K562 (cell line): ENCODE results near the gene TFRC. TPM values are rescaled to one million over a fixed set of nuclear protein-coding genes. Genes with fewer than 3 reads are reported as not detected.

Experiments used
- ATAC-seq: fragments of 200-7000 bp; cut with Tn5 transposase; 3 replicates; pipeline ENCODE4 v1.9.1; 2020; ENCODE audit warnings: moderate library complexity
- BruUV-seq: library from RNA; stranded (reverse); fragments of 400-500 nt; replicated peaks from 2 replicates; lab custom pipeline; 2021; lab: Mats Ljungman, UMichigan
- CTCF ChIA-PET: fragments of 300-600 bp; formaldehyde crosslinking; extraction: SDS; loops from one replicate; lab custom pipeline; 2021; ENCODE audit warnings: low intra/inter-chr PET ratio; lab: Yijun Ruan, JAX
- POLR2A ChIA-PET: fragments of 300-600, 350-650 bp; sonication (Branson Sonifier 250); formaldehyde crosslinking; extraction: SDS; loops from one replicate; lab custom pipeline; 2021; ENCODE audit warnings: antibody characterized with exemption, inconsistent platforms; lab: Yijun Ruan, JAX
- DNase-seq, 4 experiments: peaks; one replicate each; pipeline versions ENCODE4 v3.0.0 to v3.0.0-alpha.2; 2011 to 2018; ENCODE audit warnings: low spot score in 3 of 4, mixed read lengths in 3 of 4; ENCODE audit errors: extremely low read depth in 1 of 4
- FAIRE-seq: peaks from 2 replicates; lab custom pipeline; 2011; peaks lifted over from hg19 to GRCh38; lab: Jason Lieb, UNC
- H2AFZ ChIP-seq: 2 replicates; pipeline ENCODE4 v1.6.0; 2011; ENCODE audit warnings: low read depth, low read length, control low read depth, inconsistent platforms
- H3K27ac ChIP-seq: fragments of 200-600 bp; 3 replicates; pipeline ENCODE4 v1.8.0; 2011; ENCODE audit warnings: low read depth, mild to moderate bottlenecking, control low read depth, inconsistent platforms, low read length, moderate library complexity, mixed read lengths; ENCODE audit errors: extremely low read depth
- H3K27me3 ChIP-seq, 2 experiments: fragments of 300-600 bp in 1 of 2; 2 replicates in 1 of 2; 3 replicates in 1 of 2; pipeline versions ENCODE4 v1.6.0 to v1.8.0; 2011; ENCODE audit warnings: inconsistent platforms in 2 of 2, low read length in 2 of 2, mild to moderate bottlenecking in 1 of 2, mixed read lengths in 1 of 2, moderate library complexity in 1 of 2; ENCODE audit not compliant: control insufficient read depth in 2 of 2, insufficient read depth in 2 of 2
- H3K36me3 ChIP-seq: fragments of 300-600 bp; 3 replicates; pipeline ENCODE4 v1.8.0; 2011; ENCODE audit warnings: mild to moderate bottlenecking, low read length, inconsistent platforms; ENCODE audit not compliant: control insufficient read depth, insufficient read depth
- H3K4me1 ChIP-seq, 2 experiments: fragments of 200-600 bp in 1 of 2; replicated peaks in 1 of 2; 2 replicates in 1 of 2; 3 replicates in 1 of 2; pipeline versions ENCODE4 v1.5.1 to v1.8.0; 2011; ENCODE audit warnings: inconsistent platforms in 2 of 2, low read length in 2 of 2, mild to moderate bottlenecking in 1 of 2, mixed read lengths in 1 of 2, moderate library complexity in 1 of 2; ENCODE audit not compliant: control insufficient read depth in 2 of 2, insufficient read depth in 2 of 2
- H3K4me2 ChIP-seq: 2 replicates; pipeline ENCODE4 v1.6.1; 2011; ENCODE audit warnings: low read length, control low read depth, inconsistent platforms, mixed read lengths; ENCODE audit not compliant: insufficient read depth
- H3K4me3 ChIP-seq: fragments of 200-600 bp; sonication (generic), shearing (Covaris generic); 2 replicates; pipeline ENCODE4 v1.5.1; 2016; ENCODE audit warnings: control low read depth, inconsistent platforms
- H3K79me2 ChIP-seq: fragments of 200-600 bp; 3 replicates; pipeline ENCODE4 v1.8.0; 2011; ENCODE audit warnings: low read length, inconsistent platforms; ENCODE audit not compliant: control insufficient read depth, insufficient read depth
- H3K9ac ChIP-seq, 2 experiments: 2 replicates each; pipeline versions ENCODE4 v1.6.0 to v1.6.1; 2011; ENCODE audit warnings: low read depth in 2 of 2, low read length in 2 of 2, control low read depth in 1 of 2, inconsistent platforms in 1 of 2, mild to moderate bottlenecking in 1 of 2, mixed read lengths in 1 of 2; ENCODE audit not compliant: insufficient read depth in 1 of 2
- H3K9me1 ChIP-seq: one replicate; pipeline ENCODE4 v1.6.0; 2011; ENCODE audit warnings: inconsistent platforms, mild to moderate bottlenecking, low read length, moderate library complexity; ENCODE audit not compliant: control insufficient read depth, insufficient read depth
- H3K9me3 ChIP-seq: replicated peaks from 2 replicates; pipeline ENCODE4 v1.5.1; 2011; ENCODE audit warnings: low read depth, low read length, inconsistent platforms; ENCODE audit not compliant: control insufficient read depth, insufficient read depth
- H4K20me1 ChIP-seq: replicated peaks from 2 replicates; pipeline ENCODE4 v1.6.1; 2011; ENCODE audit warnings: low read length, inconsistent platforms, mixed read lengths; ENCODE audit not compliant: control insufficient read depth, insufficient read depth
- BACH1 ChIP-seq: fragments of 200-800 bp; sonication (Bioruptor generic); IDR thresholded peaks from 2 replicates; pipeline ENCODE4 v1.6.1; 2016; ENCODE audit warnings: missing genetic modification characterization, missing compliant biosample characterization
- CBX5 ChIP-seq: IDR thresholded peaks from 2 replicates; pipeline ENCODE4 v1.6.1; 2014; ENCODE audit warnings: low read depth, borderline replicate concordance
- CHCHD3 ChIP-seq: fragments of 250-450 bp; sonication (Bioruptor Pico); IDR thresholded peaks from 2 replicates; pipeline ENCODE4 v2.1.2; 2022; ENCODE audit warnings: mild to moderate bottlenecking
- ETV6 ChIP-seq, 3 experiments: fragments of 150-350 bp in 1 of 3; sonication (generic) in 1 of 3; formaldehyde crosslinking in 1 of 3; IDR thresholded peaks; 2 replicates each; pipeline versions ENCODE4 v1.6.1 to v1.8.0; 2014 to 2022; ENCODE audit warnings: borderline replicate concordance in 2 of 3, low read depth in 2 of 3, antibody characterized with exemption in 1 of 3, low read length in 1 of 3, mild to moderate bottlenecking in 1 of 3, missing genetic modification reagents in 1 of 3
- FOXP1 ChIP-seq: sonication (generic); formaldehyde crosslinking; IDR thresholded peaks from 2 replicates; pipeline ENCODE4 v1.8.0; 2022; ENCODE audit warnings: mild to moderate bottlenecking, missing genetic modification reagents
- HNRNPL ChIP-seq: fragments of 200-400 bp; formaldehyde crosslinking; IDR thresholded peaks from 2 replicates; pipeline ENCODE4 v1.6.1; 2017; ENCODE audit warnings: low read depth, mild to moderate bottlenecking, low read length
- JUN ChIP-seq, 2 experiments: sonication (generic) in 1 of 2; formaldehyde crosslinking in 1 of 2; IDR thresholded peaks; 2 replicates each; pipeline versions ENCODE4 v1.6.1 to v1.8.0; 2012 to 2022; ENCODE audit warnings: borderline replicate concordance in 2 of 2, mild to moderate bottlenecking in 2 of 2, improper control_type of control experiment in 1 of 2, low read depth in 1 of 2, low read length in 1 of 2, missing genetic modification reagents in 1 of 2
- NCOA2 ChIP-seq, 2 experiments: fragments of 450-650 bp; IDR thresholded peaks; 2 replicates each; pipeline ENCODE4 v1.6.1; 2018; ENCODE audit warnings: mild to moderate bottlenecking in 2 of 2, moderate library complexity in 1 of 2; ENCODE audit not compliant: partially characterized antibody in 2 of 2
- NEUROD1 ChIP-seq: fragments of 150-350 bp; IDR thresholded peaks from 2 replicates; pipeline ENCODE4 v1.6.1; 2014; ENCODE audit warnings: borderline replicate concordance, low read length, low read depth; ENCODE audit not compliant: partially characterized antibody
- NUFIP1 ChIP-seq: fragments of 450-650 bp; IDR thresholded peaks from 2 replicates; pipeline ENCODE4 v1.6.1; 2018; ENCODE audit not compliant: partially characterized antibody
- SMARCB1 ChIP-seq: IDR thresholded peaks from 2 replicates; pipeline ENCODE4 v1.6.1; 2011; ENCODE audit warnings: improper control_type of control experiment, low read depth; ENCODE audit not compliant: insufficient read length
- ZNF12 ChIP-seq: sonication (generic); formaldehyde crosslinking; IDR thresholded peaks from 2 replicates; pipeline ENCODE4 v1.4.0; 2020; ENCODE audit warnings: mild to moderate bottlenecking, missing genetic modification reagents
- ZNF551 ChIP-seq: fragments of 250-450 bp; sonication (Bioruptor Pico); IDR thresholded peaks from 2 replicates; pipeline ENCODE4 v1.5.0; 2021; ENCODE audit warnings: mild to moderate bottlenecking, moderate library complexity
- ZNF584 ChIP-seq: fragments of 200-800 bp; sonication (Bioruptor generic); IDR thresholded peaks from 2 replicates; pipeline ENCODE4 v1.6.1; 2016; ENCODE audit warnings: low read depth, mild to moderate bottlenecking, missing genetic modification characterization, missing compliant biosample characterization
- ZNF76 ChIP-seq: fragments of 250-450 bp; sonication (Bioruptor Pico); IDR thresholded peaks from 2 replicates; pipeline ENCODE4 v1.4.0; 2020; ENCODE audit warnings: mild to moderate bottlenecking, moderate library complexity, borderline replicate concordance
- WGBS: fragments of 100-300 bp; shearing (Covaris generic); methylation state at CpG from one replicate; pipeline ENCODE4 v1.1.6; 2016; ENCODE audit warnings: low coverage, mixed read lengths; ENCODE audit not compliant: insufficient coverage; ENCODE audit errors: missing lambda C conversion rate; 5-methylcytosine and 5-hydroxymethylcytosine counted together
- in situ Hi-C: fragments of 300-500 bp; cut with MboI; formaldehyde crosslinking; loops from 4 replicates; pipeline ENCODE4 v1.15.0; 2018; ENCODE audit warnings: inconsistent platforms, mixed read lengths
- intact Hi-C: fragments of 100-400 bp; cut with micrococcal nuclease; formaldehyde crosslinking; loops from 2 replicates; pipeline ENCODE4 v1.14.2; 2022
- polyA plus RNA-seq, 8 experiments: library from polyadenylated mRNA; depleted of rRNA in 4 of 8; stranded (reverse) in 5 of 8; unstranded in 3 of 8; fragments of >200 nt; fragmentation: Nextera tagmentation in 2 of 8; fragmentation: Illumina TruSeq in 1 of 8; extraction: Ambion mirVana in 2 of 8; extraction: Trizol in 1 of 8; gene quantifications; 2 replicates each; pipeline versions ENCODE4 v1.2.1 to v1.2.3, GENCODE V29; 2011 to 2014; ENCODE audit warnings: inconsistent platforms in 1 of 8, missing spikeins in 1 of 8
- total RNA-seq, 7 experiments: library from RNA; depleted of rRNA in 6 of 7; stranded (reverse); fragments of >200 nt in 6 of 7; fragmentation: Illumina TruSeq in 2 of 7; extraction: Trizol in 2 of 7; gene quantifications; 2 replicates each; pipeline versions ENCODE4 v1.2.1 to v1.2.3, GENCODE V29; 2011 to 2021; ENCODE audit warnings: low replicate concordance in 1 of 7
- TF ChIP-seq, protein P1 (sequence below): IDR thresholded peaks from 2 replicates; pipeline ENCODE4 v1.6.1; 2014; ENCODE audit warnings: antibody characterized with exemption
- TF ChIP-seq, protein P2 (sequence below): fragments of 250-450 bp; sonication (Bioruptor Pico); IDR thresholded peaks from 2 replicates; pipeline ENCODE4 v1.4.0; 2020; ENCODE audit warnings: mild to moderate bottlenecking, moderate library complexity, borderline replicate concordance

The TFRC gene
- total and polyA plus RNA-seq, 9 of the 15 experiments (the other 6 are each of a cell fraction or from before 2014, with no cell fraction given), result 149 to 679 (median 332) TPM

DNA sequence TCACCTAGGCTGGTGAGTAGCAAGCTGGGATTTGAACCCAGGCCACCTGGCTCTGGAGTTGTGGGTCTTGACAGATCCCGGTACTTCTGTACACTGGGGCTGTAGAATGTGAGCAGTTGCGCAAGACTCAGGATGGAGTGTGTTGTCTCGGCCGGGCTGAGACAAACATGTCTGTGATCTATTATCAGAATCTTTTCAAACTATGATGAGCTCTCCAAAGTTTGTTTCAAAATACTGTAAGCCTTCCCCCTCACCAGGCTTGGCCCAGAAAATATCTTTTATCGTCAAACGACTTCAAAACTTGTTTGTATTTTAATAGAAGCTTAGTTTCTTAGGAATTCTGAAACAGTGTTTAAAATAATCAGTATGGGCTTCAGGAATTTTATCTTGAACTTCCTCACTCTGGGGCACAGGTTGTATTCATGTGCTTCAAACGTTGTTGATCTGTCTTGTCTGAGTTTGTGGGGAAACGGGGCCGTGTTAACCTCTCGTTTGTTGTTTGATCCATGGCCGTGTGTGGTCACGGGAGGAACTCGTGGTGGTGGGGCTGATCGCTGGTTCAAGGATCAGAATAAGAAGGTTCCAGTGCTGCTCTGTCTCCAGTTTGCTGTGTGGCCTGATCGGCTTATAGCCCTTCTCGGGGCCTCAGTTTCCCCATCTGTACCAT, 40.3 kb upstream of the TFRC start:
- Histone ChIP-seq H3K4me2 (peak overlapping the region; percentile 57), H2AFZ (peak overlapping the region; percentile 92), H3K9me3 (no peaks in the 10 kb centered on the region), H3K27ac (peak overlapping the region; percentile 71), H3K4me1 (peaks cover 28 to 36% of the 10 kb centered on the region in 2 experiments), H3K9ac (peak overlapping the region; percentile 58 to 79; a peak in 3 of 4 replicates), H3K79me2 (no peaks in the 10 kb centered on the region), H3K36me3 (no peaks in the 10 kb centered on the region; the same call in 2 of the 3 replicates), H3K9me1 (no peaks in the 10 kb centered on the region), H3K27me3 (no peaks in the 10 kb centered on the region), H3K4me3 (no peak overlapping the region), H4K20me1 (no peaks in the 10 kb centered on the region)
- POLR2A ChIA-PET, result interaction anchor here (0.7 to 2.0 kb wide), 7 partner anchors 8 to 43 kb away, joined by 3 to 14 read pairs (median 4); no protein-coding TSS in a partner anchor
- no TSS peak for BruUV-seq
- in situ Hi-C loops, result no loop called here
- 20% methylated on average over 16 of the region's 16 CpGs for WGBS
- DNase-seq, result peak in 3 of 4 experiments; percentile 36 to 74 (median 42)
- ATAC-seq, result peak; percentile 69
- FAIRE-seq, result peak; percentile 70
- CTCF ChIA-PET, result no interaction called here
- intact Hi-C loops, result no loop called here
- TF ChIP-seq, protein P1, sequence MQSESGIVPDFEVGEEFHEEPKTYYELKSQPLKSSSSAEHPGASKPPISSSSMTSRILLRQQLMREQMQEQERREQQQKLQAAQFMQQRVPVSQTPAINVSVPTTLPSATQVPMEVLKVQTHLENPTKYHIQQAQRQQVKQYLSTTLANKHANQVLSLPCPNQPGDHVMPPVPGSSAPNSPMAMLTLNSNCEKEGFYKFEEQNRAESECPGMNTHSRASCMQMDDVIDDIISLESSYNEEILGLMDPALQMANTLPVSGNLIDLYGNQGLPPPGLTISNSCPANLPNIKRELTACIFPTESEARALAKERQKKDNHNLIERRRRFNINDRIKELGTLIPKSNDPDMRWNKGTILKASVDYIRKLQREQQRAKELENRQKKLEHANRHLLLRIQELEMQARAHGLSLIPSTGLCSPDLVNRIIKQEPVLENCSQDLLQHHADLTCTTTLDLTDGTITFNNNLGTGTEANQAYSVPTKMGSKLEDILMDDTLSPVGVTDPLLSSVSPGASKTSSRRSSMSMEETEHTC, result no peak
- TF ChIP-seq ETV6 (IDR thresholded peaks at IDR 0.05; ENCODE audit: borderline replicate concordance in 1 of 2, low read depth in 2 of 2, low read length in 1 of 2) (no peak), ETV6 (CRISPR knock-in tag; IDR thresholded peaks at IDR 0.05; ENCODE audit: borderline replicate concordance) (no peak), CHCHD3 (CRISPR knock-in tag) (no peak), NCOA2 (IDR thresholded peaks at IDR 0.05; ENCODE audit: partially characterized antibody in 2 of 2) (no peak), ZNF584 (CRISPR knock-in tag) (no peak; the same call in 1 of the 2 replicates), ZNF551 (CRISPR knock-in tag) (no peak), FOXP1 (no peak), NUFIP1 (no peak), SMARCB1 (no peak), ZNF76 (CRISPR knock-in tag) (no peak), JUN (IDR thresholded peaks at IDR 0.05; ENCODE audit: borderline replicate concordance, low read depth, low read length) (0 out of 2 replicates have a peak, but pooled peaks have one; percentile 20), JUN (CRISPR knock-in tag; IDR thresholded peaks at IDR 0.05; ENCODE audit: borderline replicate concordance) (no peak), BACH1 (tag) (no peak), HNRNPL (no peak), NEUROD1 (no peak), CBX5 (no peak), ZNF12 (CRISPR knock-in tag) (no peak)
- TF ChIP-seq, protein P2, sequence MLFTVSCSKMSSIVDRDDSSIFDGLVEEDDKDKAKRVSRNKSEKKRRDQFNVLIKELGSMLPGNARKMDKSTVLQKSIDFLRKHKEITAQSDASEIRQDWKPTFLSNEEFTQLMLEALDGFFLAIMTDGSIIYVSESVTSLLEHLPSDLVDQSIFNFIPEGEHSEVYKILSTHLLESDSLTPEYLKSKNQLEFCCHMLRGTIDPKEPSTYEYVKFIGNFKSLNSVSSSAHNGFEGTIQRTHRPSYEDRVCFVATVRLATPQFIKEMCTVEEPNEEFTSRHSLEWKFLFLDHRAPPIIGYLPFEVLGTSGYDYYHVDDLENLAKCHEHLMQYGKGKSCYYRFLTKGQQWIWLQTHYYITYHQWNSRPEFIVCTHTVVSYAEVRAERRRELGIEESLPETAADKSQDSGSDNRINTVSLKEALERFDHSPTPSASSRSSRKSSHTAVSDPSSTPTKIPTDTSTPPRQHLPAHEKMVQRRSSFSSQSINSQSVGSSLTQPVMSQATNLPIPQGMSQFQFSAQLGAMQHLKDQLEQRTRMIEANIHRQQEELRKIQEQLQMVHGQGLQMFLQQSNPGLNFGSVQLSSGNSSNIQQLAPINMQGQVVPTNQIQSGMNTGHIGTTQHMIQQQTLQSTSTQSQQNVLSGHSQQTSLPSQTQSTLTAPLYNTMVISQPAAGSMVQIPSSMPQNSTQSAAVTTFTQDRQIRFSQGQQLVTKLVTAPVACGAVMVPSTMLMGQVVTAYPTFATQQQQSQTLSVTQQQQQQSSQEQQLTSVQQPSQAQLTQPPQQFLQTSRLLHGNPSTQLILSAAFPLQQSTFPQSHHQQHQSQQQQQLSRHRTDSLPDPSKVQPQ (CRISPR knock-in tag), result no peak
